ENCODE data around the gene SYNM. TPM values are rescaled to one million over a fixed set of nuclear protein-coding genes. Genes with fewer than 3 reads are reported as not detected.

SYNM gene
- total RNA-seq, 2 experiments from 2014 or later, result 0.11 TPM

- no peak for DNase-seq
- no peaks in the 10 kb centered on the region for H3K4me1 Mint-ChIP-seq (ENCODE audit: low read depth)
- H3K36me3 Mint-ChIP-seq (ENCODE audit: low read depth), result no peaks in the 10 kb centered on the region
- H3K4me1 ChIP-seq (ENCODE audit: insufficient read depth, low read length), result no peaks in the 10 kb centered on the region
- no peaks in the 10 kb centered on the region for H3K27me3 Mint-ChIP-seq
- ChIA-PET CTCF (no interaction called here), POLR2A (no interaction called here)
- no peak overlapping the region for H3K4me3 ChIP-seq (ENCODE audit: low read length)
- no peaks in the 10 kb centered on the region for H3K9me3 ChIP-seq (ENCODE audit: control insufficient read depth in 1 of 2, insufficient read depth in 1 of 2, low read length in 2 of 2)
- H3K9me3 Mint-ChIP-seq, result no peaks in the 10 kb centered on the region
- H3K27me3 ChIP-seq (ENCODE audit: control insufficient read depth in 1 of 2, insufficient read depth in 2 of 2, low read length in 2 of 2), result no peaks in the 10 kb centered on the region
- TF ChIP-seq CTCF (IDR thresholded peaks at IDR 0.05), result no peak
- intact Hi-C loops (cut with DNase I, micrococcal nuclease), result no loop called here
- H3K4me3 Mint-ChIP-seq, result no peak overlapping the region
- no peak overlapping the region for H3K27ac Mint-ChIP-seq
- H3K27ac ChIP-seq (ENCODE audit: low read depth in 1 of 2, low read length in 2 of 2), result no peak overlapping the region
- no peak for ATAC-seq (ENCODE audit: poor library complexity)
- H3K36me3 ChIP-seq (ENCODE audit: insufficient read depth, low read length), result no peaks in the 10 kb centered on the region
Observed at GRCh38 chr15:99143242-99143641, 38.4 kb downstream of the SYNM start.

GRCh38 chr15:99143655-99144610 lies 39.1 kb downstream of the SYNM start:
- Mint-ChIP-seq H3K27me3 (no peaks in the 10 kb centered on the region), H3K36me3 (ENCODE audit: low read depth) (no peaks in the 10 kb centered on the region), H3K4me3 (no peak overlapping the region), H3K4me1 (ENCODE audit: low read depth) (no peaks in the 10 kb centered on the region), H3K9me3 (no peaks in the 10 kb centered on the region), H3K27ac (no peak overlapping the region)
- Histone ChIP-seq H3K27ac (ENCODE audit: low read depth in 1 of 2, low read length in 2 of 2) (no peak overlapping the region), H3K9me3 (ENCODE audit: control insufficient read depth in 1 of 2, insufficient read depth in 1 of 2, low read length in 2 of 2) (no peaks in the 10 kb centered on the region), H3K36me3 (ENCODE audit: insufficient read depth, low read length) (no peaks in the 10 kb centered on the region), H3K4me3 (ENCODE audit: low read length) (no peak overlapping the region), H3K4me1 (ENCODE audit: insufficient read depth, low read length) (no peaks in the 10 kb centered on the region), H3K27me3 (ENCODE audit: control insufficient read depth in 1 of 2, insufficient read depth in 2 of 2, low read length in 2 of 2) (no peaks in the 10 kb centered on the region)
- ATAC-seq (ENCODE audit: poor library complexity) (no peak), DNase-seq (no peak)
- no peak for TF ChIP-seq CTCF (IDR thresholded peaks at IDR 0.05)
- POLR2A ChIA-PET, result no interaction called here
- CTCF ChIA-PET, result no interaction called here
- intact Hi-C loops (cut with DNase I, micrococcal nuclease), result no loop called here

GRCh38 chr15:99145005-99145404 lies 40.1 kb downstream of the SYNM start:
- no peak for TF ChIP-seq CTCF (IDR thresholded peaks at IDR 0.05)
- H3K4me1 ChIP-seq (ENCODE audit: insufficient read depth, low read length), result no peaks in the 10 kb centered on the region
- CTCF ChIA-PET, result no interaction called here
- no peak overlapping the region for H3K4me3 ChIP-seq (ENCODE audit: low read length)
- POLR2A ChIA-PET, result no interaction called here
- intact Hi-C loops (cut with DNase I, micrococcal nuclease), result no loop called here
- no peaks in the 10 kb centered on the region for H3K9me3 ChIP-seq (ENCODE audit: control insufficient read depth in 1 of 2, insufficient read depth in 1 of 2, low read length in 2 of 2)
- no peak overlapping the region for H3K4me3 Mint-ChIP-seq
- no peak overlapping the region for H3K27ac Mint-ChIP-seq
- no peak for DNase-seq
- H3K36me3 Mint-ChIP-seq (ENCODE audit: low read depth), result no peaks in the 10 kb centered on the region
- H3K36me3 ChIP-seq (ENCODE audit: insufficient read depth, low read length), result no peaks in the 10 kb centered on the region
- H3K27me3 Mint-ChIP-seq, result no peaks in the 10 kb centered on the region
- ATAC-seq (ENCODE audit: poor library complexity), result no peak
- H3K9me3 Mint-ChIP-seq, result no peaks in the 10 kb centered on the region
- H3K27me3 ChIP-seq (ENCODE audit: control insufficient read depth in 1 of 2, insufficient read depth in 2 of 2, low read length in 2 of 2), result no peaks in the 10 kb centered on the region
- H3K27ac ChIP-seq (ENCODE audit: low read depth in 1 of 2, low read length in 2 of 2), result no peak overlapping the region
- H3K4me1 Mint-ChIP-seq (ENCODE audit: low read depth), result no peaks in the 10 kb centered on the region
